Ovary (tissue), 10 donors: ENCODE data around the gene ZNF319. TPM values are rescaled to one million over a fixed set of nuclear protein-coding genes. Genes with fewer than 3 reads are reported as not detected.
A peak's percentile ranks its signal among the peaks of the same experiment; 100 is the strongest.

ENCODE experiments used
- DNase-seq, 5 donors: peaks; one replicate each; pipeline ENCODE4 v3.0.0-alpha.2; 2019 to 2020
- H3K27ac ChIP-seq, 2 donors: fragments of 200-600 bp; one replicate each; pipeline versions ENCODE4 v1.5.1 to v1.8.0; 2019 to 2022
- H3K27me3 ChIP-seq: fragments of 200-600 bp; one replicate; pipeline ENCODE4 v1.8.0; 2022
- H3K36me3 ChIP-seq: fragments of 200-600 bp; sonication (generic); one replicate; pipeline ENCODE4 v1.5.1; 2019
- H3K4me1 ChIP-seq: one replicate; pipeline ENCODE4 v1.8.1; 2013; ENCODE audit warnings: mild to moderate bottlenecking, moderate library complexity; ENCODE audit not compliant: insufficient read depth
- H3K4me3 ChIP-seq: fragments of 200-600 bp; sonication (generic); one replicate; pipeline ENCODE4 v1.5.1; 2017
- H3K9me3 ChIP-seq, 2 donors: fragments of 200-600 bp in 1 of 2; sonication (generic) in 1 of 2; one replicate each; pipeline versions ENCODE4 v1.5.1 to v1.8.1; 2013 to 2019; ENCODE audit warnings: mild to moderate bottlenecking in 1 of 2, moderate library complexity in 1 of 2
- EP300 ChIP-seq: sonication (generic); formaldehyde crosslinking; IDR thresholded peaks from one replicate; pipeline ENCODE4 v1.6.1; 2017; ENCODE audit warnings: antibody characterized with exemption
- POLR2A ChIP-seq: fragments of 450-650 bp; IDR thresholded peaks from one replicate; pipeline ENCODE4 v1.6.1; 2017; ENCODE audit warnings: antibody characterized with exemption, mild to moderate bottlenecking, moderate library complexity
- WGBS, 3 donors: extraction: QIAGEN DNeasy Blood & Tissue Kit in 1 of 3; methylation state at CpG; one replicate each; pipeline versions ENCODE4 v1.1.5 to v1.1.7; 2013 to 2017; 5-methylcytosine and 5-hydroxymethylcytosine counted together
- intact Hi-C, 4 donors: fragments of 100-400 bp; cut with DNase I; formaldehyde crosslinking; loops; one replicate each; pipeline versions ENCODE4 v1.11.0 to v1.15.1; 2022 to 2023
- long read RNA-seq, 3 donors: library from polyadenylated mRNA in 2 of 3; unstranded in 2 of 3; transcript quantifications; one replicate each; pipeline ENCODE4 v2.0.0 and lab custom pipeline, GENCODE V29; 2021 to 2026
- polyA plus RNA-seq, 2 donors: library from polyadenylated mRNA; stranded (reverse); fragments of 200-250 nt in 1 of 2; fragments of 350-450 nt in 1 of 2; fragmentation: Illumina TruSeq in 1 of 2; extraction: RNeasy Lipid Tissue Mini Kit (QIAGEN cat#74804) in 1 of 2; gene quantifications; one replicate each; pipeline ENCODE4 v1.2.3, GENCODE V29; 2013 to 2014
- total RNA-seq, 7 donors: library from RNA; depleted of rRNA in 2 of 7; stranded (reverse); fragments of >200 nt in 2 of 7; fragmentation: NEBNext Ultra II Directional in 3 of 7; extraction: Animal tissue kit (Norgen Biotek cat#: 25700) in 3 of 7; gene quantifications; one replicate each; pipeline versions ENCODE4 v1.1.0 to v1.2.4, GENCODE V29; 2016 to 2023
- TF ChIP-seq, protein P1 (sequence below), 3 donors: fragments of 450-650 bp in 2 of 3; fragments of 200-600 bp in 1 of 3; IDR thresholded peaks; one replicate each; pipeline versions ENCODE4 v1.5.1 to v1.8.0; 2016 to 2022; ENCODE audit warnings: antibody characterized with exemption in 3 of 3, mild to moderate bottlenecking in 1 of 3
- donor health status: DM: no; HTN: no; CAD: no; lungs with moderate emphysema.
- donor health status: DM: no; HTN: no; CAD: no.
- donor health status: Bipolar disorder and iron deficiency.
- donor health status: DM: yes; HTN: yes; CAD: no.
- donor health status: DM: no; HTN: no; CAD: no.
- donor health status: DM: yes; HTN: yes; CAD: no.

Gene ZNF319
- 10 to 100 TPM in 5 of 7 donors, 1 to 10 TPM in 2; 5.6 to 17.8 (median 15.8) TPM for total RNA-seq
- polyA plus RNA-seq: 10 to 100 TPM in 1 of 2 donors, 1 to 10 TPM in 1; 6.4 to 11.6 TPM
- long read RNA-seq, donor 1, partial matches to known transcripts: 0 of 24 reads
- long read RNA-seq, donor 1, other reads (novel, unspliced or antisense): 24 of 24 reads
- long read RNA-seq, donor 2, full-length matches to known transcripts: 6 of 6 reads
- long read RNA-seq, donor 2, partial matches to known transcripts: 0 of 6 reads
- long read RNA-seq, donor 2, other reads (novel, unspliced or antisense): 0 of 6 reads
- long read RNA-seq, donor 3, full-length matches to known transcripts: 8 of 35 reads
- long read RNA-seq, donor 3, partial matches to known transcripts: 0 of 35 reads
- long read RNA-seq, donor 3, other reads (novel, unspliced or antisense): 27 of 35 reads

DNA sequence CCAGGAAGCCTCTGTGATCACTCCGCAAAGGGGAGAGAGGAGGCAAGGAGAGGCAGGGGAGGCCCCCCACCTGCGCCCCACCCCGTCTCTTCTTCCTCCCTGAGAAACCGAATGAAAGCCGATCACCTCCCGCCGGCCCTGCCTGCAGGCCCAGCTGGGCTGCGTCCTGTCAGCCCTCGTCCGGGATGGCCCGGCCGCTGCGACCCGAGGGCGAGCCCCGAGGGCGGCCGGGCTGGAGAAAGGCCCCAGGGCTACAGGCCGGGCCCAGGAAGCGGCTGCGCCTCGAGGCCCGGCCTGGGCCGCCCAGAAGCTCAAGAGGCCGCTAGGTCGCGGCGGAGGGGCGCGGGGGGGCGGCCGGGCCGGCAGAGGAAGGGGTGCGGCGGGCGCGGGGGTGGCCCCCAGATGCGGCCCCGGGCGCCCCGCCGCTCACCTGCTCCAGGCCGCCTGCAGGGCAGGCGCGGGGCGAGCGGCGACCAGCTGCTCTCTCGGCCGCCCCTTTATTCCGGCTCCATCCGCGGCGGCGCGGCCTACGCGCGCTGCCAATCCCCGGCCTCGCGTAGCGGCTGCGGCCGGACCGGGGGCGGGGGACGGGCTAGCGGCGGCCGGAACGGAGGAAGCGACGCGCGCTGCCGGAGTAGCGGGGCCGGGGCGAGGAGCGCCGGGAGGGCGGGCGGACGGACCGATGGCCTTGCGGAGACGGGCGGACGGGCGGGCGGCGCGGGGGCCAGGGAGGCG, at the start of gene ZNF319:
Gene ZNF319 (minus strand): TSS at position 702 of the 735 bp plus-strand sequence. CDS start 2,407 bp downstream, outside the sequence.
- 1% methylated on average over 52 to 95 of the region's 95 CpGs for WGBS, 3 donors
- Histone ChIP-seq H3K4me1 (peaks cover 4% of the 10 kb centered on the region), H3K9me3 (no peaks in the 10 kb centered on the region), H3K4me3 (peak within 1 kb of the TSS; percentile 69), H3K27me3 (no peaks in the 10 kb centered on the region), H3K27ac (peak within 1 kb of the TSS; percentile 64 to 77), H3K36me3 (no peaks in the 10 kb centered on the region)
- DNase-seq: peak in 3 of 5 donors; percentile 28 to 49 (median 42)
- intact Hi-C loops: loop anchor here (5.0 to 10.0 kb wide), 6 partner anchors 88 to 425 kb away; no protein-coding TSS in a partner anchor
- peak; percentile 22 for TF ChIP-seq POLR2A
- TF ChIP-seq, protein P1, sequence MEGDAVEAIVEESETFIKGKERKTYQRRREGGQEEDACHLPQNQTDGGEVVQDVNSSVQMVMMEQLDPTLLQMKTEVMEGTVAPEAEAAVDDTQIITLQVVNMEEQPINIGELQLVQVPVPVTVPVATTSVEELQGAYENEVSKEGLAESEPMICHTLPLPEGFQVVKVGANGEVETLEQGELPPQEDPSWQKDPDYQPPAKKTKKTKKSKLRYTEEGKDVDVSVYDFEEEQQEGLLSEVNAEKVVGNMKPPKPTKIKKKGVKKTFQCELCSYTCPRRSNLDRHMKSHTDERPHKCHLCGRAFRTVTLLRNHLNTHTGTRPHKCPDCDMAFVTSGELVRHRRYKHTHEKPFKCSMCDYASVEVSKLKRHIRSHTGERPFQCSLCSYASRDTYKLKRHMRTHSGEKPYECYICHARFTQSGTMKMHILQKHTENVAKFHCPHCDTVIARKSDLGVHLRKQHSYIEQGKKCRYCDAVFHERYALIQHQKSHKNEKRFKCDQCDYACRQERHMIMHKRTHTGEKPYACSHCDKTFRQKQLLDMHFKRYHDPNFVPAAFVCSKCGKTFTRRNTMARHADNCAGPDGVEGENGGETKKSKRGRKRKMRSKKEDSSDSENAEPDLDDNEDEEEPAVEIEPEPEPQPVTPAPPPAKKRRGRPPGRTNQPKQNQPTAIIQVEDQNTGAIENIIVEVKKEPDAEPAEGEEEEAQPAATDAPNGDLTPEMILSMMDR (IDR thresholded peaks at IDR 0.05): no peak

DNA sequence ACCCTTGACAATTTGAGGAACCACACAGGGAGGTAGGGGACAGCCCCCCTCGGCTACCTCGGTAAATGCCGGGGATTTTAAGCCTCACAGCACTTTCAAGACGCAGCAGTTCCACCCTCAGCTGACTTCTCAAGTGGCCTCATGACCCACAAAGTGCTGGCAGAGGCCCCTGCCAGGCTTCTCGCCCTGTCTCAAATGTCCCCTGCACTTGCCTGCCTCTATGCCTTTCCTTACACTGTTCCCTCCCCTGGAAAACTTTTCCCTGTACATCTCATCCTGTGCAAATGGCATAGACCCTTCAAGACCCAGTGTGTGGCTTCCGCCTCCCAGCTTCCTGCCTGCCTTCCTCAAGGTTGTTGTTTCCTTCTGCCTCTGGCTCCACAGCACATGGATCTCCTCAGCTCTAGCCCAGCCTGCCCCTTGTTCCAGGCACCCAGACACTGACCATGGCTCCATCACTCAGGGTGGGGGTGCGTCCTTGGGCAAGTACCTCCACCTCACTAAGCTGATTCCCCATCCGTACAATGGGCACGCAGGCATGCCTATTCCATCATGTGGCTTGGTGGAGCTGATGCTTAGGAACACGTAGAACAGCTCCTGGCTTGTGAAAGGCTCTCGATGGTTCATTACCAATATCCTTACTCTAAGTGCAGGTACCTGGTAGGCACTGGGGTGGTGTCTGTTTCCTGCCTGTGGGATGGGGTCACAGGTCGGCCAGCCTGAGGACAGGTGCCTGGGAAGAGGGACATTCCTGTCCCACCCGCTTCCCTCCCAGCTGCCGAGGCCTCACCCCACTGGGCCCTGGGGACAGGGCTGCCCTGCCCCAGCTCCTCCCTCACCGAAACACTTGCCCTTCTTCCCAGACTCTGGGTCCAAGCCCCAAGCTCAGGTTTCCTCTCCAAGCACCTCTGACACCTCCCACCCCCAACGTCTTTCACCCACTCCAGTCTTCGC, 49.0 kb upstream of the ZNF319 start:
- no peaks in the 10 kb centered on the region for H3K36me3 ChIP-seq
- intact Hi-C loops: loop anchor here in 1 of 4 donors (10.0 kb wide), 1 partner anchor 425 kb away; no protein-coding TSS in a partner anchor
- TF ChIP-seq POLR2A: no peak
- TF ChIP-seq, protein P1 (IDR thresholded peaks at IDR 0.05): no peak
- TF ChIP-seq EP300: no peak
- 83 to 89% (median 85%) methylated on average over 17 of the region's 17 CpGs for WGBS, 3 donors
- H3K27me3 ChIP-seq: no peaks in the 10 kb centered on the region
- no peaks in the 10 kb centered on the region for H3K4me1 ChIP-seq
- H3K4me3 ChIP-seq: no peak overlapping the region
- H3K27ac ChIP-seq: no peak overlapping the region
- H3K9me3 ChIP-seq: no peaks in the 10 kb centered on the region
- no peak for DNase-seq

DNA sequence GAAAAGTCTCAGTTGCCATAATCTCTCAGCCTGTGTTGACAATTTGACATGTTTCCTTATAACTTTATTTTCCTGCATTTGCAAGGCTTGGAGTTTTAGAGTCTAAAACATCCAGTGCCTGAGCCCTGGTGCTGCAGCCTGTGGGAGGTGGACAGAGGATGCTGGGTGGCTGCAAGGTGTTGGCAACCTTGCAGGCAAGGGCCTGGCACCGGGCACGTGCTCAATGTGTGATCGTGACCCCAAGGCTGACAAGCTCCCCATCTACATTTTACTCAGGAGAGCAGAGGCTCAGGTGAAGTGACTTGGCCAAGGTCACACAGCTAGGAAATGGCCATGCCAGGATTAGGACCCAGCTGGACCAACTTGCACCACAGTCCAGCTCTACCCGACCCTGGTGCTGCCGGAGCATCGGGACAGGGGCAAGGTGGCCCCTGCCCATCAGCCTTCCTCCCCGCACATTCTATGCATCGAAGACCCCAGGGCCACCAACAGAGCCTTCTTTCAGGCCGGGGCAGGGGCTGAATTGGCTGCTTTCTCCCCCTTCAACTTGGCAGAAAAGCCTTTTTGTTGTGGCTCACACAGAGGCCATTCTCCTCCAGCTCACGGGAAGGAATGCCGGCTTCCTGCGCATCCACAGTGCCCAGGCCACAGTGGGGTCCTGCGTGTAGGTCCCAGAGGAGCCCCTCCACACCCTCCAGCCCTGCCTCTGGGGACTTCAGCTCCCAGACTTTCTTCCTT, 48.2 kb upstream of the ZNF319 start:
- no peak overlapping the region for H3K27ac ChIP-seq
- H3K4me3 ChIP-seq: no peak overlapping the region
- H3K9me3 ChIP-seq: no peaks in the 10 kb centered on the region
- H3K4me1 ChIP-seq: no peaks in the 10 kb centered on the region
- no peaks in the 10 kb centered on the region for H3K36me3 ChIP-seq
- WGBS, 3 donors: 79 to 84% (median 84%) methylated on average over 13 of the region's 13 CpGs
- no peaks in the 10 kb centered on the region for H3K27me3 ChIP-seq
- no peak for DNase-seq
- intact Hi-C loops: no loop called here
- TF ChIP-seq EP300 (no peak), POLR2A (no peak)
- TF ChIP-seq, protein P1 (IDR thresholded peaks at IDR 0.05): no peak
